HG03558 (cell line): ENCODE results near the gene VIPR2.

Experiments
- ATAC-seq: cut with Tn5 transposase; IDR thresholded peaks from one replicate; pipeline ENCODE4 v1.9.1; 2021; ENCODE audit warnings: moderate number of reproducible peaks; ENCODE audit not compliant: unreplicated experiment; ENCODE audit errors: extremely low read depth

VIPR2 gene

DNA sequence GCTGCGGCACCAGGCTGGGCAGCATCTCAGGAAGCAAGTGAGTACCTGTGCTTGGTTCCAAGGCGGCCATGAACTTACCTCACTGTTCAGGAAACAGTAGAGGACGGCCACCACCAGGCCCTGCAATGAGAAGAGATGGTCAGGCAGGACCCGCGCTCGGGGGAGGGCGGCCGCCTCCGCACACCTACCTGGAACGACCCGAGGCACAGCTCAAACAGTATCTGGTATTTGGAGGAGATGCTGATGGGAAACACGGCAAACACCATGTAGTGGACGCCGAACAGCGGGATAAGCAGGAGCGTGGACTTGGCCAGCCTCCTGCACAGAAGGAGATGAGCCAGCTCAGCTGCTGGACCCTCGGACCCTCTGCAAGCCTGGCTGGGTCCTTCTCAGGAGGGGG, 112.9 kb downstream of the VIPR2 start:
- no peak for ATAC-seq

DNA sequence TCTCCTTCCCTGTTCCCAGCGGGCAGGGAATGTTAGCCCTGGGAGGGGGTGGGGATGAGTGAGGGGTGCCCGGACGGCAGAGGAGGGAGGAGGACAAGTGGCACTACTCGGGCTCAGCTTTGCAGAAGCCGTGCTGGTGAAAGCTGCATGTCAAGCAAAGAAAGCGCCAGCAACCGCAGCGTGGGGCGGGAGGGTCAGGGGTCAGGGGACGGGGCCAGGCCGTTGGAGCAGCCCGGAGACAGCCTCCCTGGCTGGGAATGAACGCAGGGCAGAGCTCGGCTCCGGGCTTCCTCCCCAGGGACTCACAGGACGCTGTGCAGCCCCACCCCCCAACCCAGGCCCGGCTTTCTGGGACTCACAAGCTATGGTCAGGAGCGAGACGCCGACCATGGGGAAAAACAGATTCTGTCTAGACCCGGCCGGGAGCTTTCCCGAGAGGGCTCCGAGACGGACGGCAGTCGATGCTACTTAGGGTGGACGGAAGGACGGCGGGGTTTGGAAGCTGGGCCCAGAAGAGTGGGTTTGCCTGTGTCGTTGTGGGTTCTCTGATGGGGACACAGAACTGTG, 113.4 kb downstream of the VIPR2 start:
- no peak for ATAC-seq

DNA sequence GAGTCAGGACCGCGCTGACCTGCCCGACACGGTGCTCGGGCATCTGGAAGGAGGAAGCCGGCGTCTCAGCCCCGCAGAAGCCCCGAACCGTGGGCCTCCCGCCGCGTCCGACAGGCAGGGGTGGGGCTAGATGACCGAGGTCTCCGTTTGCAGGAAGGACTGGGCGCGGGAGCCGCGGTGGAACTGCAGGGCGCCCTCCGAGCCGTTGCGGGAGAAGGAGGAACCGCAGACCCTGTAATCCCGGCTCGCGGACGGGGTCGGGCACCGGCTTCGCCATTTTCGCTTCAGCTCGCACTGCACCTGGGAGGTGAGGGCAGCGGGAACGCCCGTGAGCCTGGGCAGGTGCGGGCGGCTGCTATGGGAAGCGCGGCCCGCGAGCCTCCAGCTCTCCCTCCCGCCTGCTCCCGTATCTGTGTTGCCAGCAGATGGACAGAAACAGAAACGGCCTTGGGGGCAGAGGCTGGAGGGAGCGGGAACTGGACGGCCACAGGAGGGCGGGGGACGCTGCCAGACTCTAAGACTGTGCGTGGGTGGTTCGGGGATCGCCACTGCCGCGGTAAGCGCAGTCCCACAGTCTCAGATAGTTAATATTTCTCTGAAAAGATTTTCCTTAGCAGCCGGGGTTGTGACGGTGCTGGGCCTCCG, 114.1 kb downstream of the VIPR2 start:
- ATAC-seq: no peak

DNA sequence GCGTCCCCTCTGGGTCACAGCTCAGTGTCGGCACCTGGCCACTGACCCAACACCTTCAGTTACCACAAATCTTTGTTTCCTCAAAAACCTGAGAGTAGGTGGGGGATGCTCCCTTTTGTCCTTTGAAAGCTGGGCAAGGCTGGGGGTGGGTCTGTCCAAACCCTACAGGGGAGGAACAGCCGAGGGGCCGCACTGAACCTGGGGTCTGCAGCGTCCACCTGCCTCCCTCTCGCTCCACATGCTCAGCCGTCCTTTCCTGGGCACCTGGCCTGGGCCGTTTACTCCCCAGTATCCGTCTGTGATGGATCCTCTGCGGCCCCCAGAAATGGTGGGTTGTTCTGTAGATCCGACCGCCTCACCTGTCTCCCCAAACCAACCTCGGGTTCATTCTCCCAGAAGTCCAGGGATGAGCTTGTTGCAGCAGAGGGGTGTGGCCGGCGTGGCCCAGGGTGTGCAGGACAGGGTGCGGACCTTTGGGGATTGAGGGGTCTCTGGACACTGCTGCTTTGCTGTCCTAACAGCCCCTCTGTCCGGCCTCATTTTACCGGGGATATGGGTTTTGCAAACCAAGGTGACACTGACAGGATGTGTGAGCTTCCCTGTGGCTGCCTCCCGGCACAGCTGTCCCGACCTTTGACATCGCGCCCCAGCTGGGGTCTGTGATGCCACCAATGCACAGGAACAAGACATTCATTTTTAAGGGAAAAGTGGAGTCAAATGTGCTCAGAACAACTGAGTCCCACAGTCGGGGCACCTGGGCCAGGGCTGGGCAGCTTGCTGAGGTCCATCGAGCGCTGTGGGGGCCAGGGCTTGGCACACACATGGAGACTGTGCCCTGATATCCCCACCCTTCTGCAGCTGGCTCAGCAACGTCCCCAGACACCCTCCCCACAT, 115.9 kb downstream of the VIPR2 start:
- no peak for ATAC-seq

DNA sequence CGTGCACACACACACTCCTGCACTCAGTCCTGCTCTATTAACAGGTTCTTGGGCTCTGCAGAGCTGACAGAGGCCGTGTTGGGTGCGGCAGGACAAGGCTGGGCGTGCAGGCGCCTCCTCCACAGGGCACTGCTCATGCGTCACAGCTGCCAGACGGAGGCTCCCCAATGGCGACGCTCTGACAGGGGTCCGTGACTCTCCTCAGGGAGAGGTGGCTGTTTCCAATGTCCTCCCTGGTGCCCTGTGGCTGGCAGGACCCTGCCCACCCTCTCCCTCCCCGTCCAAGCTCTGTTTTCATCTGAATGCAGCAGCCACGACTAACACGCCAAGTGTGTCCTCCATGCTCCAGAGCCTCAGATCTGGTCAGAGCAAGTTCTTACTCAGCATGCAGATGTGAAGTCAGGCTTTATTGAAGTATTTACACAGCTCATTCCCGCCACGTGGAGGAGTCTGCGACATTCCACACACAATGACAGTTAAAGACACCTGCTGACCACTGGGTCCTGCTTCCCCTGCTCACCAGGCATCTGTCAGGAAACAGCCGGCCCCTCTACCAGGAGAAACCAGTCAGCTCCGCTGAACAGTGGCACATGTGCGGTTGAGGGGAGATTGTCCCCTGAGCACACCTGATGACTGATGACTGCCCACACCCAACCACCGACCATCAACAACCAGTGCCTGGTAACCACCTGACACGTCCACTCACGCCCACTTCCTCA, 116.7 kb downstream of the VIPR2 start:
- ATAC-seq: no peak

DNA sequence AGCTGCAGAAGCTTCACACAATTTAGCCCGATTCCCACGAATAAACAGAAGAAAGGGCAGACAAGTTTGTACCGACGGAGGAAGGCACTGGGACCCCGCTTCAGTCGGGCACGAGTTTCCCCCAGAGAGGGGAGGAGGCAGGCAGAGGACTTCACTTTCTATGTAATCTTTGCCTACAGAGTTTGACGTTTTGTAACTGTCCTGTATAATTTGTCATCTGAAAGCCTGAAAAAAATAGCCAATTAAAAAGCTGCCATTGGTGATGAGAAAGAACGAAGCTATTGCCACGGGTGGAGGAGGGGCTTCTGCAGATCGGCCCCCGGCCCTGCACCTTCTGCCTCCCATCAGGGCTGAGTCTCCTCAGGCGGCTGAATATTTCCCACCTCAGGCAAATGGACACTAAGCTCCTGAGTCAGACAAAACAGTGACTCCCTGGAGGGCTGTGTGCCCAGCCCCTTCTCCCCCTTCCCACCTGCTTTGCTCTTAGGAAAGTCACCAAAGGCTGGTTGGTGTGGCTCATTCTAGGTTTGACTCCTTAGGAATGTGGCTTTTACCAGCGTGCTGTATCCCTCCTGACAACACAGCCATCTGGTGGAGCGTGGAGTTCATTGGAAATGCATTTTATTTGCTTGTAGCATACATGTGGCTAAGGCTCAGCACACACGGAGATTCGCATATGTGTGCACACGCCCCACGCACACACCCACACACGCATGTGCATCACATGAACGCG, 117.4 kb downstream of the VIPR2 start:
- ATAC-seq: no peak

DNA sequence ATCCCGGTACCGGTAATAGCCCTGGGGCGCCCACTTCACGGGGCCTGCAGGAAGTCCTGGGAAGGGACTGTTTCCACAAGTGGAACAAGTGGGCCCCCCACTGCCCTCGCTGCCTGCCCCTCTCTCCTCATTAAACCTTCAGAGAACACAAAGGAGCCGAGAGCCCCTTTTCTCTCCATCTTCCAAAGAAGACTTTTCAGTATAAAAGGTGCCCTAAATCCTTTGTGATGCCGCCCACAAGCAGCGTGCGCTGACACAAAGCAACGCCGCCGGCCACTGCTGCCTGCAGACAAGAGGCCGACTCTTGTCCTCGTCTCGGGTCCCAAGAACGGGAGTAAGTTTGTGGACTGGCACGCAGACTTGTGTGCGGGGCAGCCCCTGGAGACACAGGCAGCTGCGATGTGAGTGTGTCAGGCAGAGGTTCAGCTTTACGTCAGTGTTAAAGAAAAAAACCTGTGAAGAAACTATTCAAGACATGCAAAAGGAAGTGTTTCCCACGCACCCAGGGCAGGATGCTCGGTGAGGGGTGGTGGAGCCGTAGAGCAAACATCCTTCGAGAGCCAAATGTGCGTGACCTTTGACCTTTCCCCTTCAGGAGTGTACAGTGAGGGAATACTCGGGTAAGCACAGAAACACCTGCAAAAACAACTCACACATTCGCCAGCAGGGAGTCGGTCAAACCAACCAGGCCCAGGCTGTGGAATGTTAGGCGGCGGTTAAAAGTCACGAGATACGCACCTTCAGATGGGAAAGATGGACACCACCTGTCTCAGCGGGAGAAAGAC, 118.2 kb downstream of the VIPR2 start:
- ATAC-seq: no peak

DNA sequence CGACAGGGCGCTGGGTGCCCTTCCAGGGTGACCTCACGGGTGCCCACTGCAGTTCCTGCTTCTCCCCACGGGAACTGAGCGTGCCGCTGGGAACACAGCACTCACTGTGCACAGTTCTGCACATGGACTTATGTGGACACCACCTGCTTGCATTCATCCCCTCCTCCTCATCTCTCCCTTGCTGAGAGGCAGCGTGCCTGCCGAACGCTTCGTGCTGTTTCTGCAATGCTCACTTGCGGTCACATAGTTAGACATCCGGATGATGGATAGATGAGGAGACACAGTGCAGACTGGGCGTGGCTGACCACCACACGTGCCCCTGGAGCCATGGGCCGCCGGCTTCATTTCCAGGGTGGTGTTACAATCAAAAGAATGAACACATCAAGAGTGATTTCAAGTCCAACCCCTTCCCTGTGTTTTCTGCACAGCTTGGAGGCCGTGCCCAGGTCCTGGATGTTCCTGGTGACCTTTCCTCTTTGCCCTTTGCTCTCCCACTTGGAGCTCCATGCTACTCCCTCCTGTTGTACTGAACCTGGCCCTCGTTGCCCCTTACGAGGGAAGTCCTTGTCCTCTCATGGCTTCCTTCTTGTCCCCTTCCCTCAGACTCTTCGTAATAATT, 119.4 kb downstream of the VIPR2 start:
- ATAC-seq: no peak

DNA sequence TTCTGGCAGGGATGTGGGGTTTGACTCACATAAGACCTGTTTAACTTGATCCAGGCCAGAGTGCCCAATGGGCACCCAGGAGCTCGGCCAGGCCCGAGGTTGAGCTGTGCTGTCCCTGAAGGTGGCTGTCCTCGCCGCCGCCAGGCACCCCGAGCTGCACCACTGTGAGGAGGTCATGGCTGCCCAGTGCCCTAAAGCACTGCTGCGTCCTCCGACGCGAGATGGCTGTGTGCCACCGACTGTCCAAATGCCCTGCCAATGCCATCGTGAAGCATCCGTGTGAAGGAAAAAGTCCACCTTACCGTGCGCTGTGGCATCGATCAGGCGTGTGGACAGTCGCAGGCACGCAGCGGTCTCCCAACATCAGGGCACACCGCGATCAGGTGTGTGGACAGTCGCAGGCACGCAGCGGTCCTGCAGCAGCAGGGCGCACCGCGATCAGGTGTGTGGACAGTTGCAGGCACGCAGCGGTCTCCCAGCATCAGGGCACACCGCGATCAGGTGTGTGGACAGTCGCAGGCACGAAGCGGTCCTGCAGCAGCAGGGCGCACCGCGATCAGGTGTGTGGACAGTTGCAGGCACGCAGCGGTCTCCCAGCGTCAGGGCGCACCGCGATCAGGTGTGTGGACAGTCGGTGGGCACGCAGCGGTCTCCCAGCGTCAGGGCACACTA, 120.3 kb downstream of the VIPR2 start:
- no peak for ATAC-seq

DNA sequence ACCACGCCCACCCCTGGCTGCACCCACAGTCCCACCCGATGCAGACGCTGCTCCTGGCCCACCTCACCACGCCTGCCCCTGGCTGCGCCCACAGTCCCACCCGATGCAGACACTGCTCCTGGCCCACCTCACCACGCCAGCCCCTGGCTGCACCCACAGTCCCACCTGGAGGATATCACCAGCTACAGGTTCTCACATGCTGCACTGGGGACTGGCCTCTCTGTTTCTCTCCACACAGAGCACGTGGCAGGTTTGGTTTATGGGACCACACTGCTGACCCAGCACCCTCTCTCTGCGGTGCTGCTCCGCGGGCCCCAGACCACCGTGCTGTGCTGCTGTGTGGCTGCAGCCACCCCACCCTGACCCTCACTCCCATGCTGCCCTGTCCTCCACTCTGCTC, 120.9 kb downstream of the VIPR2 start:
- no peak for ATAC-seq

DNA sequence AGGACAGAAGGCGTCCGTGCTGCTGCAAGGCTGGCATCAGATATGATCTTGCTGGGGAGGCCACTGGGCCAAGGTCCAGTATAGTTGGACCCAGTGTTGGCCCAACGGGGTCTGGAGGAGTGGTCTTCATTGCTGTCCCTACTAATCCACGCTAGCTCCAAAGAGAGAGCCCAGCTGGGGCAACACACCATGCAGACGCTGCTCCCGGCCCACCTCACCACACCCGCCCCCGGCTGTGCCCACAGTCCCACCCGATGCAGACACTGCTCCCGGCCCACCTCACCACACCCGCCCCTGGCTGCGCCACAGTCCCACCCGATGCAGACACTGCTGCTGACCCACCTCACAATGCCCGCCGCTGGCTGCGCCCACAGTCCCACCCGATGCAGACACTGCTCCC, 121.5 kb downstream of the VIPR2 start:
- ATAC-seq: no peak

DNA sequence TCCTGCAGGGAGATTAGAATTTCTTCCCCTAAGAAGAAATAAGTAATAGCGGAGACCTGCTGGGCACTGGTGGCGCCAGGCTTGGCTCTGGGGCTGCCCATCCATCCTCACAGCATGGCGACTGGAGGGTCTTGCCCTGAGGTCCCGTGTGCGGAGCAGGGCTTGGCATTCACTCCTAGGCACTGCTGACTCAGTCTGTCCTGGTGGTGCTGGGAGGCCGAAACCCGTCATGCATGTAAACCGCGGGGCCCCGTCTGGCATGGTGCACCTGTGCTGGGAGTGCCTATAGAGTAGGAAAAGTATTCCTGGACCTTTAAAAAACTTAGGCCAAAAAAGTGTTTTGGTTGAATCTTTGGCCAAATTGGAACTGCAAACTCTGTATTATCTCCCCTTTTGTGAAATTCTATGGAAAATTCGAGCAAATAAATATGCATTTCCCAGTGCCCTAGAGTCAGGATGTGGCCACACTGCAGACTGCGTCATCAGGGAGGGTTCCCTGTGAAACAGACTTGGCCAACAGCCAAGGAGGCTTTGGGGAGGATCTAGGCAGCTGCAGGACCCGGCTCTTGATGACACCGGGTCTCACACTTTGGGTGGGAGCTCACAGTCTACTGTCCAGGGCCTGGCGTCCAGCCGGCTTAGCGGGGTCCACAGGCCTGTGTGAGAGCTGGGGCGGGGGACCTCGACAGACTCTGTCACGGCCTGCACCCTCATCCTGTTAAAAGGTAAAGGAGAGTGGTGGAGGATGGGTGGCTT, 122.3 kb downstream of the VIPR2 start:
- ATAC-seq: no peak

DNA sequence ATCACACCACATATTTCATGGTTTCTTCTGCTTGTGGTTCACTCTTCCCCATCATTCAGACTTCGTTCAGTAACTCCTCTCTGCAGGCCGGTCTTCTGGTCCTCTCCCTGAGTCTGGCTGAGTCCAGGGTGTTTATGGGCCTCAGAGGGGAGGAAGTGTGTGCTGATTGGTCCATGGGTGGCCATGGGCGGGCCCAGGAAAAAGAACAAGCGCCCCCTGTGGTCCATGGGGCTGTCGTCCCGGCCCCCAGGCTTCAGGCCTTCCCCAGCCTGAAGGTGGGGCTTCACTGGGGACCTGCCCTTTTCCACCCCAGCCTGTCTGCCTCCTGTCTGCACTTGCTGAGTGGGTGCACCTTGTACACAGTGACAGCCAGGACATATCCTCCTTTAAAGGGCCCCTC, 123.7 kb downstream of the VIPR2 start:
- no peak for ATAC-seq

DNA sequence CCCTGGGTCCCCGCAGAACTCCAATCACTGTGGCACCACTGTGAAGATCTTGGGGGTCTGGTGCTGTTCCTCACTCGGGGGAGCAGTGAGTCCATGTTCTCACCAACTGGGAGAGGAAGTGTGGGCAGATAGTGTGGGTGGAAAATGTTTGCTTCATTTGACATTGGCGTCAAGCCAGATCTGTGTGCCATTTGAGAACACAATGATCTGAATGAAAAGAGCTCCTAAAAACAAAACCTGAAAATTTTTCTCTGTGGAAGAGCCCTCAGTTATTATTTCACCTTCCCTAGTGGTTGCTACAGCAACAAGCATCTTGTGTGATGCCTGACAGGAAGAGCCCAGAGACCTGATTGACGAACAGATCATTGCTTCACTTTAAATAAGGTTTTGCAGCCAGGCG, 125.6 kb downstream of the VIPR2 start:
- no peak for ATAC-seq

DNA sequence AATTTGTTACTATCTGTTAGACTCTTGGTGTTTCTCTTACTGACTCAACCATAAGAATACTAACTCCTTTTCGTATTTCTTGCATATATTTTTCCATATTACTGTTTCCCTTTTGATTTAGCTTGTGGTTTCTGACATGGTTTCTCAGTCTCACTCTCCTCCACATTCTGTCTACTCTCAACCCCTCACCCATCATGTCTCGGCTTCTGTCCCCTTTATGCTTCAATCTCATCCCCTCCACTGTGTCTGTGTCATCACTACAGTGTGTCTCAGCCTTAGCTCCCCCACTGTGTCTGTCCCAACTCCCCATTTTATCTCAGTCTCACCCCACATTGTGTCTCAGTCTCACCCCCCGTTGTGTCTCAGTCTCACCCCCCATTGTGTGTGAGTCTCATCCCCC, 126.9 kb downstream of the VIPR2 start:
- ATAC-seq: no peak

DNA sequence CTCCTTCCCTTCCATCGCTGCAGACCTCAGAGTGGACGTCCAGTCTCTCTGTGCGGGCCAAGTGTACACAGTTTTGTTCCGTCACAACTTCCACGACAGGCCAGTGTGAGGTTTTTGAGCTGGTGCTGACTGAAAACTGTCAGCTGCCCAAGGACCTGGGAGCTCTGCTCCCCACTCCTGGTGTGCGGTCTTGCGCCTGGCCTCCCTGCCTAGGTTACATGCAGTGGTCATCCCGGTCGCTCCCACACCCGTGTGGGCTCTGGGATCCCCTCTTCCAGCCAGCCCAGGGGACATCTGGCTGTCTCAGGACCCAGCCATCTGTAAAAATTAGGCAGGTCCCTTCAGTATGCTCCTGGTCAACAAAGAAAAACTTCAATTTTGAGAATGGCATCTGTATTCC, 127.5 kb downstream of the VIPR2 start:
- ATAC-seq: no peak

DNA sequence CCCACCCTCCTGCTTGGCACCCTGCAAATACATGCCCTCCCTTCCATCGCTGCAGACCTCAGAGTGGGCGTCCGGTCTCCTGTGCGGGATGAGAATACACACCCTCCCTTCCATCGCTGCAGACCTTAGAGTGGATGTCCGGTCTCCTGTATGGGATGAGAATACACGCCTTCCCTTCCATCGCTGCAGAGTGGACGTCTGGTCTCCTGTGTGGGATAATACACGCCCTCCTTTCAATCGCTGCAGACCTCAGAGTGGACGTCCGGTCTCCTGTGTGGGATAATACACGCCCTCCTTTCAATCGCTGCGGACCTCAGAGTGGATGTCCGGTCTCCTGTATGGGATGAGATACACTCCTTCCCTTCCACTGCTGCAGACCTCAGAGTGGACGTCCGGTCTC, 128.1 kb downstream of the VIPR2 start:
- no peak for ATAC-seq
